WTC11 (cell line): ENCODE data around the gene VSIG10. TPM values are rescaled to one million over a fixed set of nuclear protein-coding genes. Genes with fewer than 3 reads are reported as not detected.

Experiments used
- ATAC-seq: fragments of 200-7000 bp; cut with Tn5 transposase; 2 replicates; pipeline ENCODE4 v1.10.0; 2021; ENCODE audit warnings: mild to moderate bottlenecking, moderate library complexity
- CTCF ChIA-PET: fragments of 300-600 bp; sonication (Branson Sonifier 250); formaldehyde crosslinking; loops from one replicate; lab custom pipeline; 2021; ENCODE audit warnings: antibody characterized with exemption; lab: Charles Lee
- POLR2A ChIA-PET: fragments of 350-600 bp; sonication (Branson Sonifier 250); formaldehyde crosslinking; loops from one replicate; lab custom pipeline; 2021; ENCODE audit warnings: antibody characterized with exemption; lab: Charles Lee
- DNase-seq: peaks from one replicate; pipeline ENCODE4 v3.0.0; 2021; ENCODE audit warnings: low spot score
- H3K27ac Mint-ChIP-seq: 2 replicates; pipeline ENCODE4 v1.8.0; 2021; ENCODE audit warnings: mixed read lengths
- H3K27me3 Mint-ChIP-seq: 2 replicates; pipeline ENCODE4 v1.8.0; 2021; ENCODE audit warnings: low read depth, mild to moderate bottlenecking, moderate library complexity, mixed read lengths
- H3K36me3 Mint-ChIP-seq: 2 replicates; pipeline ENCODE4 v1.8.0; 2021; ENCODE audit warnings: mixed read lengths
- H3K4me1 Mint-ChIP-seq: 2 replicates; pipeline ENCODE4 v1.8.0; 2022; ENCODE audit warnings: mixed read lengths
- H3K4me3 Mint-ChIP-seq: 2 replicates; pipeline ENCODE4 v1.8.0; 2021; ENCODE audit warnings: mild to moderate bottlenecking, moderate library complexity, mixed read lengths
- H3K9me3 Mint-ChIP-seq: 2 replicates; pipeline ENCODE4 v1.8.0; 2021; ENCODE audit warnings: mixed read lengths
- ELF4 ChIP-seq: sonication (generic); formaldehyde crosslinking; IDR thresholded peaks from 2 replicates; pipeline ENCODE4 v1.8.1; 2022; ENCODE audit warnings: low read depth, mild to moderate bottlenecking, moderate library complexity, missing genetic modification reagents
- FOXP1 ChIP-seq: sonication (generic); formaldehyde crosslinking; IDR thresholded peaks from 2 replicates; pipeline ENCODE4 v1.8.0; 2022; ENCODE audit warnings: missing genetic modification reagents, mild to moderate bottlenecking, moderate library complexity, borderline replicate concordance
- GRHL2 ChIP-seq: fragments of 250-450 bp; sonication (Bioruptor Pico); IDR thresholded peaks from 2 replicates; pipeline ENCODE4 v1.8.0; 2022; ENCODE audit warnings: mild to moderate bottlenecking, moderate library complexity; ENCODE audit not compliant: insufficient replicate concordance, severe bottlenecking
- KAT7 ChIP-seq: sonication (generic); formaldehyde crosslinking; IDR thresholded peaks from 2 replicates; pipeline ENCODE4 v1.8.1; 2023; ENCODE audit warnings: missing genetic modification reagents, mild to moderate bottlenecking, borderline replicate concordance
- NR3C1 ChIP-seq: sonication (generic); formaldehyde crosslinking; conservative IDR thresholded peaks from 2 replicates; pipeline ENCODE4 v1.8.1; 2023; ENCODE audit warnings: low read depth, mild to moderate bottlenecking, missing genetic modification reagents
- PRRX2 ChIP-seq: fragments of 250-450 bp; sonication (Bioruptor Pico); IDR thresholded peaks from 2 replicates; pipeline ENCODE4 v1.8.0; 2021; ENCODE audit warnings: mild to moderate bottlenecking
- ZNF138 ChIP-seq: sonication (generic); formaldehyde crosslinking; conservative IDR thresholded peaks from 2 replicates; pipeline ENCODE4 v1.8.1; 2022; ENCODE audit warnings: mild to moderate bottlenecking, moderate library complexity, missing genetic modification reagents
- total RNA-seq: library from RNA; stranded (reverse); gene quantifications from 3 replicates; pipeline ENCODE4 v1.2.3, GENCODE V29; 2021
- TF ChIP-seq, protein P1 (sequence below): sonication (generic); formaldehyde crosslinking; IDR thresholded peaks from 2 replicates; pipeline ENCODE4 v1.8.1; 2022; ENCODE audit warnings: mild to moderate bottlenecking, missing genetic modification reagents, moderate library complexity, borderline replicate concordance
- TF ChIP-seq, protein P2 (sequence below): sonication (generic); formaldehyde crosslinking; IDR thresholded peaks from 2 replicates; pipeline ENCODE4 v1.8.1; 2023; ENCODE audit warnings: mild to moderate bottlenecking, missing genetic modification reagents, moderate library complexity
- TF ChIP-seq, protein P3 (sequence below): sonication (generic); formaldehyde crosslinking; IDR thresholded peaks from 2 replicates; pipeline ENCODE4 v1.8.1; 2023; ENCODE audit warnings: mild to moderate bottlenecking, missing genetic modification reagents
- TF ChIP-seq, protein P4 (sequence below): sonication (generic); formaldehyde crosslinking; IDR thresholded peaks from 2 replicates; pipeline ENCODE4 v1.8.1; 2023; ENCODE audit warnings: mild to moderate bottlenecking, missing genetic modification reagents
- TF ChIP-seq, protein P5 (sequence below): fragments of 250-450 bp; sonication (Bioruptor Pico); IDR thresholded peaks from 2 replicates; pipeline ENCODE4 v1.9.0; 2021; ENCODE audit warnings: mild to moderate bottlenecking
- TF ChIP-seq, protein P6 (sequence below): fragments of 250-450 bp; sonication (Bioruptor Pico); IDR thresholded peaks from 2 replicates; pipeline ENCODE4 v2.1.2; 2022; ENCODE audit warnings: mild to moderate bottlenecking, moderate library complexity
- TF ChIP-seq, protein P7 (sequence below): sonication (generic); formaldehyde crosslinking; IDR thresholded peaks from 2 replicates; pipeline ENCODE4 v1.8.0; 2023; ENCODE audit warnings: missing genetic modification reagents
- TF ChIP-seq, protein P8 (sequence below): fragments of 250-450 bp; sonication (Bioruptor Pico); IDR thresholded peaks from 2 replicates; pipeline ENCODE4 v1.9.0; 2021; ENCODE audit warnings: mild to moderate bottlenecking

Gene VSIG10
- total RNA-seq, 1 experiment from 2014 or later = 82.5 TPM

DNA sequence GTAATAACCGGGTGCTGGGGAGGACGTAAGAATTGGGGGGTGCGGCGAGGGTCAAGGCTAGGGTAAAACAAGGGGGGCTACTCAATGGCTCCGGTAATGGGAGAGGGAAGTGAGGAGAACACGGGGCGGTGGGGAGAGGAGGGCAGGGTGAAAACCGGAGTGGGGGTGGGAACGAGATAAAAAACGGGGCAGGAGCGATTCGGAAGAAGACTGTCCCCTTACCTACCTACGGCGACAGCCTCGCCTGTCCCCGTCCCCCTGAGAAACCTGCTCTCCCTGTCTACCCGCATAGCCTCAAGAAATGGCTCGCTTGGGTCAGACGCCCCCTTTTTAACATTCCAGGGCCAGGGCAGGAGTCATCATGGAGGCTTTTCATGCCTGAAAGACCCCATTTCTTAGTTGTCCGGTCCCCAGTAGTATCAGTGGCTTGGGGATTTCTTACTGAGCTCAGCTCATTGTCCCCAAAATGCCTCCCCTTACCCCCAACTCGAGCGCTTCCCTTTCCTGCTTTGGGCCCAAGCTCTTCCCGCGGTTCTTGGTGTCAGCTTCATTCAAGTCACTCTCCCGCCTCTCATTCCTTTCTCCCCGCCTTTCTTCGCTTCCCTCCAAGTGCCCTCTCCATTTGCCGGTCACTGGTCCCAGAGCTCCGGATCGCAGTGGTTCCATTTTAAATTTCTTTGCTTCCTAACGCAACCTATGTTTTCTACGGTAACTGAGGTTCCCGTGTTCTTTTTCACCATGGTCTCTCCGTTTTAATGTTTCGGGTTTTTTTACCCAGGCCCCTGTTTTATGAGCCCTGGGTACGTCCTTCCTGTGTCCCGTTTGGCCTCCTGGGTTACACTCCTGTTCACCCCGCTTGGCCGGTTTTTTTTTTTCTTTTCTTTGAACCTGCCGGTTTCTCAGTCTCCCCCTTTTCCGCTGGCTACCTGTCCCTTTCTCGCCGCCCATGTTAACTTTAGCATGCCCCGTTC, 41.7 kb downstream of the VSIG10 start (continued):
- TF ChIP-seq, protein P1, sequence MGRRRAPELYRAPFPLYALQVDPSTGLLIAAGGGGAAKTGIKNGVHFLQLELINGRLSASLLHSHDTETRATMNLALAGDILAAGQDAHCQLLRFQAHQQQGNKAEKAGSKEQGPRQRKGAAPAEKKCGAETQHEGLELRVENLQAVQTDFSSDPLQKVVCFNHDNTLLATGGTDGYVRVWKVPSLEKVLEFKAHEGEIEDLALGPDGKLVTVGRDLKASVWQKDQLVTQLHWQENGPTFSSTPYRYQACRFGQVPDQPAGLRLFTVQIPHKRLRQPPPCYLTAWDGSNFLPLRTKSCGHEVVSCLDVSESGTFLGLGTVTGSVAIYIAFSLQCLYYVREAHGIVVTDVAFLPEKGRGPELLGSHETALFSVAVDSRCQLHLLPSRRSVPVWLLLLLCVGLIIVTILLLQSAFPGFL (CRISPR knock-in tag) = no peak

DNA sequence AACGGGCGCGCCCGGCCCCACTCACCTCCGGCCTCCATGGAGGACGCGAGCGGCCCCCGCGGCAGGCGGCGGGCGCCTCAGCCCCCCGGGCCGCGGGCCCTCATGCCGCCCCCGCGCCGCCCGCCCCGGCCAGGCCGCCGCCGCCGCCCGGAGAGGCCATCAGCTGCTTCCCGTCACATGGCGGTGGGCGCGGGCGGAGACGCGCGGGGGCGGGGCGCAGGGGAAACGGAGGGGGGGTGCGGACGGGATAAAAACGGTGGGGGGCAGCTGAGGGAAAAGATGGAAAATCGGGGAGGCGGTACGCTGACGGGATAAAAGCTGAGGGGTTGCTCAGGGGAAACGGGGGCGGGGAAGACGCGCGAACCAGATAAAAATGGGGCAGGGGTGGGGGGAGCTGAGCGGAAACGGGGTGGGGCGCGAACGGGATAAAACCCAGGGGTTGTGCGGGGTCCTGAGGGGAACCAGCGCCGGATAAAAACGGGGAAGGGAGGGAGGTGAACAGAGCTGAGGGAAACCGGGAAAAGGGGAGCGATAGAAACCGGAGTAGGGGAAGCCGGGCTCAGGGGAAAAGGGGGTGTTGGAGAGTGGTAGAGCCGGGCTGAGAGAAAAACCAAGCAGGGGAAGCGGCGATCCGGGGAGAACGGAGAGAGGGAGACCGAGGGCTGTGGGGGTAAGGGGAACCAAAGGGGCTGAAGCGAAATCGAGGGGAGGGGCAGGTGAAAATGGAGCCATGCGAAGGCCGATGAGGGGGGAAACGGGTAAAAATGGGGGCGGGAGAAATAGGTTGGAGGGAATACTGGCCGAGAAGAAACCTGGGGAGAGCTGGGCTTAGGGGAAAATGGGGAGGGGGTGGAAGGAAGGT, 42.6 kb downstream of the VSIG10 start, which contains the start of gene WSB2:
Gene WSB2, minus strand, starts transcription at position 169 of the 862 bp plus-strand sequence. Its CDS starts 131 bp downstream, at position 38.
- no peaks in the 10 kb centered on the region for H3K27me3 Mint-ChIP-seq
- peak; percentile 64 for DNase-seq
- ChIA-PET POLR2A (interaction anchor here (0.6 to 2.0 kb wide), 4 partner anchors 41 to 445 kb away, joined by 3 to 7 read pairs (median 5); partner anchors contain the start of gene VSIG10), CTCF (interaction anchor here (0.6 to 1.2 kb wide), 4 partner anchors 58 to 314 kb away, joined by 3 to 7 read pairs (median 4); no protein-coding TSS in a partner anchor)
- H3K9me3 Mint-ChIP-seq = no peaks in the 10 kb centered on the region
- H3K4me3 Mint-ChIP-seq = peak within 1 kb of the TSS; percentile 89
- H3K27ac Mint-ChIP-seq = peak within 1 kb of the TSS; percentile 94
- peak; percentile 19 for ATAC-seq
- H3K36me3 Mint-ChIP-seq = peaks cover 6% of the 10 kb centered on the region
- peaks cover 45% of the 10 kb centered on the region for H3K4me1 Mint-ChIP-seq
- TF ChIP-seq ZNF138 (CRISPR knock-in tag) (no peak), FOXP1 (no peak), KAT7 (no peak)
- TF ChIP-seq, protein P2, sequence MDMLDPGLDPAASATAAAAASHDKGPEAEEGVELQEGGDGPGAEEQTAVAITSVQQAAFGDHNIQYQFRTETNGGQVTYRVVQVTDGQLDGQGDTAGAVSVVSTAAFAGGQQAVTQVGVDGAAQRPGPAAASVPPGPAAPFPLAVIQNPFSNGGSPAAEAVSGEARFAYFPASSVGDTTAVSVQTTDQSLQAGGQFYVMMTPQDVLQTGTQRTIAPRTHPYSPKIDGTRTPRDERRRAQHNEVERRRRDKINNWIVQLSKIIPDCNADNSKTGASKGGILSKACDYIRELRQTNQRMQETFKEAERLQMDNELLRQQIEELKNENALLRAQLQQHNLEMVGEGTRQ (CRISPR knock-in tag) = peak; percentile 86
- TF ChIP-seq, protein P3, sequence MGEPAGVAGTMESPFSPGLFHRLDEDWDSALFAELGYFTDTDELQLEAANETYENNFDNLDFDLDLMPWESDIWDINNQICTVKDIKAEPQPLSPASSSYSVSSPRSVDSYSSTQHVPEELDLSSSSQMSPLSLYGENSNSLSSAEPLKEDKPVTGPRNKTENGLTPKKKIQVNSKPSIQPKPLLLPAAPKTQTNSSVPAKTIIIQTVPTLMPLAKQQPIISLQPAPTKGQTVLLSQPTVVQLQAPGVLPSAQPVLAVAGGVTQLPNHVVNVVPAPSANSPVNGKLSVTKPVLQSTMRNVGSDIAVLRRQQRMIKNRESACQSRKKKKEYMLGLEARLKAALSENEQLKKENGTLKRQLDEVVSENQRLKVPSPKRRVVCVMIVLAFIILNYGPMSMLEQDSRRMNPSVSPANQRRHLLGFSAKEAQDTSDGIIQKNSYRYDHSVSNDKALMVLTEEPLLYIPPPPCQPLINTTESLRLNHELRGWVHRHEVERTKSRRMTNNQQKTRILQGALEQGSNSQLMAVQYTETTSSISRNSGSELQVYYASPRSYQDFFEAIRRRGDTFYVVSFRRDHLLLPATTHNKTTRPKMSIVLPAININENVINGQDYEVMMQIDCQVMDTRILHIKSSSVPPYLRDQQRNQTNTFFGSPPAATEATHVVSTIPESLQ (CRISPR knock-in tag) = no peak
- TF ChIP-seq, protein P4, sequence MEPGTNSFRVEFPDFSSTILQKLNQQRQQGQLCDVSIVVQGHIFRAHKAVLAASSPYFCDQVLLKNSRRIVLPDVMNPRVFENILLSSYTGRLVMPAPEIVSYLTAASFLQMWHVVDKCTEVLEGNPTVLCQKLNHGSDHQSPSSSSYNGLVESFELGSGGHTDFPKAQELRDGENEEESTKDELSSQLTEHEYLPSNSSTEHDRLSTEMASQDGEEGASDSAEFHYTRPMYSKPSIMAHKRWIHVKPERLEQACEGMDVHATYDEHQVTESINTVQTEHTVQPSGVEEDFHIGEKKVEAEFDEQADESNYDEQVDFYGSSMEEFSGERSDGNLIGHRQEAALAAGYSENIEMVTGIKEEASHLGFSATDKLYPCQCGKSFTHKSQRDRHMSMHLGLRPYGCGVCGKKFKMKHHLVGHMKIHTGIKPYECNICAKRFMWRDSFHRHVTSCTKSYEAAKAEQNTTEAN (CRISPR knock-in tag) = no peak

DNA sequence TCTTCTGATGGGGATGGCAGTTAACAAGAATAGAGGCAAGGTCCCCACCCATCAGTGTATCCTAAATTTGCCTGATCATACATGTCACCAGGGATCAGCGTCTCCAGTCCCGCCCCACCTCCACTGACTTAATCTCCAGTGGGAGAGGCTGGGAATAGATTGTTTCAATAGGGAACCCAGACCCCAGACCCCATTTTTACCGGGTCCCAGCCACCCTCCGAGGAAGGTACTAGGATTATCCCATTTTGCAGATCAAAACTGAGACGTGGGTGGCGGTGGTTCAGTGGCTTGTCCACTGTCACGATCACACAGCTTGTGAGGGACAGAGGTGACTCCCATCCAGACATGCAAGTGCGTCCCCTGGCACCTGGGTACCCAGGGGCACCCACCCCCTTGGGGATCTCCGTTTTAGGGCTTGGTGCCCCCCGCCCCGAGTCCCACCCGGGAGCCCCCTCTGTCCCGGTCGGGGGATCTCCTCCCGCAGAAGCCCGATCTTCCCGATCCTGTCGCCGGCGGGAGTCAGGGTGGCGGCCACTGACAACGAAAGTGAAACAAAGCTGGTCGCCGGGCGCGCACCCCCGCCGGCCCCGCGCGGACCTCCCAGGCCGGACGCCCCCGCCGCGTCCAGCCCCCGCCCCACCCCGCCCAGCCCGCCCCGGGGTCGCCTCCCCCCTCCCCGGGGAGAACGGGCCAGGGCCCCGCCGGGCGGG, 43.4 kb downstream of the VSIG10 start:
- POLR2A ChIA-PET = interaction anchor here (0.6 to 2.0 kb wide), 3 partner anchors 40 to 444 kb away, joined by 3 to 7 read pairs (median 5); partner anchors contain the start of gene VSIG10
- no peaks in the 10 kb centered on the region for H3K9me3 Mint-ChIP-seq
- peaks cover 47% of the 10 kb centered on the region for H3K4me1 Mint-ChIP-seq
- ATAC-seq (no peak), DNase-seq (peak; percentile 27)
- CTCF ChIA-PET = interaction anchor here (1.0 to 1.2 kb wide), 3 partner anchors 61 to 186 kb away, joined by 3 to 5 read pairs (median 3); no protein-coding TSS in a partner anchor
- H3K27me3 Mint-ChIP-seq = no peaks in the 10 kb centered on the region
- peak overlapping the region; percentile 91 for H3K27ac Mint-ChIP-seq
- peak overlapping the region; percentile 85 for H3K4me3 Mint-ChIP-seq
- H3K36me3 Mint-ChIP-seq = peaks cover 1% of the 10 kb centered on the region
- TF ChIP-seq, protein P5, sequence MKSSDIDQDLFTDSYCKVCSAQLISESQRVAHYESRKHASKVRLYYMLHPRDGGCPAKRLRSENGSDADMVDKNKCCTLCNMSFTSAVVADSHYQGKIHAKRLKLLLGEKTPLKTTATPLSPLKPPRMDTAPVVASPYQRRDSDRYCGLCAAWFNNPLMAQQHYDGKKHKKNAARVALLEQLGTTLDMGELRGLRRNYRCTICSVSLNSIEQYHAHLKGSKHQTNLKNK (CRISPR knock-in tag) = no peak
- TF ChIP-seq PRRX2 (CRISPR knock-in tag) (no peak), GRHL2 (no peak), ZNF138 (CRISPR knock-in tag) (no peak), FOXP1 (no peak), ELF4 (CRISPR knock-in tag) (no peak), NR3C1 (CRISPR knock-in tag) (no peak)
- TF ChIP-seq, protein P6, sequence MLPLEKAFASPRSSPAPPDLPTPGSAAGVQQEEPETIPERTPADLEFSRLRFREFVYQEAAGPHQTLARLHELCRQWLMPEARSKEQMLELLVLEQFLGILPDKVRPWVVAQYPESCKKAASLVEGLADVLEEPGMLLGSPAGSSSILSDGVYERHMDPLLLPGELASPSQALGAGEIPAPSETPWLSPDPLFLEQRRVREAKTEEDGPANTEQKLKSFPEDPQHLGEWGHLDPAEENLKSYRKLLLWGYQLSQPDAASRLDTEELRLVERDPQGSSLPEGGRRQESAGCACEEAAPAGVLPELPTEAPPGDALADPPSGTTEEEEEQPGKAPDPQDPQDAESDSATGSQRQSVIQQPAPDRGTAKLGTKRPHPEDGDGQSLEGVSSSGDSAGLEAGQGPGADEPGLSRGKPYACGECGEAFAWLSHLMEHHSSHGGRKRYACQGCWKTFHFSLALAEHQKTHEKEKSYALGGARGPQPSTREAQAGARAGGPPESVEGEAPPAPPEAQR (CRISPR knock-in tag) = no peak
- TF ChIP-seq, protein P7, sequence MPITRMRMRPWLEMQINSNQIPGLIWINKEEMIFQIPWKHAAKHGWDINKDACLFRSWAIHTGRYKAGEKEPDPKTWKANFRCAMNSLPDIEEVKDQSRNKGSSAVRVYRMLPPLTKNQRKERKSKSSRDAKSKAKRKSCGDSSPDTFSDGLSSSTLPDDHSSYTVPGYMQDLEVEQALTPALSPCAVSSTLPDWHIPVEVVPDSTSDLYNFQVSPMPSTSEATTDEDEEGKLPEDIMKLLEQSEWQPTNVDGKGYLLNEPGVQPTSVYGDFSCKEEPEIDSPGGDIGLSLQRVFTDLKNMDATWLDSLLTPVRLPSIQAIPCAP (CRISPR knock-in tag) = no peak
- TF ChIP-seq, protein P8, sequence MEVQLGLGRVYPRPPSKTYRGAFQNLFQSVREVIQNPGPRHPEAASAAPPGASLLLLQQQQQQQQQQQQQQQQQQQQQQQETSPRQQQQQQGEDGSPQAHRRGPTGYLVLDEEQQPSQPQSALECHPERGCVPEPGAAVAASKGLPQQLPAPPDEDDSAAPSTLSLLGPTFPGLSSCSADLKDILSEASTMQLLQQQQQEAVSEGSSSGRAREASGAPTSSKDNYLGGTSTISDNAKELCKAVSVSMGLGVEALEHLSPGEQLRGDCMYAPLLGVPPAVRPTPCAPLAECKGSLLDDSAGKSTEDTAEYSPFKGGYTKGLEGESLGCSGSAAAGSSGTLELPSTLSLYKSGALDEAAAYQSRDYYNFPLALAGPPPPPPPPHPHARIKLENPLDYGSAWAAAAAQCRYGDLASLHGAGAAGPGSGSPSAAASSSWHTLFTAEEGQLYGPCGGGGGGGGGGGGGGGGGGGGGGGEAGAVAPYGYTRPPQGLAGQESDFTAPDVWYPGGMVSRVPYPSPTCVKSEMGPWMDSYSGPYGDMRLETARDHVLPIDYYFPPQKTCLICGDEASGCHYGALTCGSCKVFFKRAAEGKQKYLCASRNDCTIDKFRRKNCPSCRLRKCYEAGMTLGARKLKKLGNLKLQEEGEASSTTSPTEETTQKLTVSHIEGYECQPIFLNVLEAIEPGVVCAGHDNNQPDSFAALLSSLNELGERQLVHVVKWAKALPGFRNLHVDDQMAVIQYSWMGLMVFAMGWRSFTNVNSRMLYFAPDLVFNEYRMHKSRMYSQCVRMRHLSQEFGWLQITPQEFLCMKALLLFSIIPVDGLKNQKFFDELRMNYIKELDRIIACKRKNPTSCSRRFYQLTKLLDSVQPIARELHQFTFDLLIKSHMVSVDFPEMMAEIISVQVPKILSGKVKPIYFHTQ = no peak
